Measurements from ENCODE around the gene MAP1B. TPM values are rescaled to one million over a fixed set of nuclear protein-coding genes. Genes with fewer than 3 reads are reported as not detected.

The MAP1B gene
- total RNA-seq, 1 donor from 2014 or later, result 61.0 TPM

- peaks cover 14% of the 10 kb centered on the region for H3K4me1 Mint-ChIP-seq
- H3K36me3 Mint-ChIP-seq, result no peaks in the 10 kb centered on the region
- DNase-seq (ENCODE audit: low spot score in 2 of 2, unreplicated experiment in 2 of 2), result no peak
- H3K27ac Mint-ChIP-seq, result no peak overlapping the region
- H3K27me3 Mint-ChIP-seq (ENCODE audit: low read depth), result no peaks in the 10 kb centered on the region
- TF ChIP-seq CTCF (IDR thresholded peaks at IDR 0.05; ENCODE audit: unreplicated experiment), result no peak
- H3K9me3 Mint-ChIP-seq, result no peaks in the 10 kb centered on the region
- no peak overlapping the region for H3K4me3 Mint-ChIP-seq
These were observed 31.8 kb upstream of the MAP1B start for GRCh38 chr5:72075461-72075860.

GRCh38 chr5:72076621-72077300 is 30.5 kb upstream of the MAP1B start:
- no peaks in the 10 kb centered on the region for H3K9me3 Mint-ChIP-seq
- no peak for TF ChIP-seq CTCF (IDR thresholded peaks at IDR 0.05; ENCODE audit: unreplicated experiment)
- no peak overlapping the region for H3K4me3 Mint-ChIP-seq
- H3K36me3 Mint-ChIP-seq, result no peaks in the 10 kb centered on the region
- no peak overlapping the region for H3K27ac Mint-ChIP-seq
- peaks cover 14% of the 10 kb centered on the region for H3K4me1 Mint-ChIP-seq
- H3K27me3 Mint-ChIP-seq (ENCODE audit: low read depth), result no peaks in the 10 kb centered on the region
- no peak for DNase-seq (ENCODE audit: low spot score in 2 of 2, unreplicated experiment in 2 of 2)

GRCh38 chr5:72077390-72077789 is 29.9 kb upstream of the MAP1B start:
- Mint-ChIP-seq H3K27me3 (ENCODE audit: low read depth) (no peaks in the 10 kb centered on the region), H3K36me3 (no peaks in the 10 kb centered on the region), H3K4me1 (peaks cover 14% of the 10 kb centered on the region), H3K27ac (no peak overlapping the region), H3K9me3 (no peaks in the 10 kb centered on the region), H3K4me3 (no peak overlapping the region)
- no peak for DNase-seq (ENCODE audit: low spot score in 2 of 2, unreplicated experiment in 2 of 2)
- TF ChIP-seq CTCF (IDR thresholded peaks at IDR 0.05; ENCODE audit: unreplicated experiment), result no peak

GRCh38 chr5:72079288-72079687 is 28.0 kb upstream of the MAP1B start:
- Mint-ChIP-seq H3K4me3 (no peak overlapping the region), H3K36me3 (no peaks in the 10 kb centered on the region), H3K27ac (no peak overlapping the region), H3K9me3 (no peaks in the 10 kb centered on the region), H3K4me1 (peaks cover 21% of the 10 kb centered on the region), H3K27me3 (ENCODE audit: low read depth) (peaks cover 2% of the 10 kb centered on the region)
- no peak for DNase-seq (ENCODE audit: low spot score in 2 of 2, unreplicated experiment in 2 of 2)
- TF ChIP-seq CTCF (IDR thresholded peaks at IDR 0.05; ENCODE audit: unreplicated experiment), result no peak

- Mint-ChIP-seq H3K4me3 (no peak overlapping the region), H3K9me3 (no peaks in the 10 kb centered on the region), H3K27me3 (ENCODE audit: low read depth) (peaks cover 2% of the 10 kb centered on the region), H3K4me1 (peaks cover 15% of the 10 kb centered on the region), H3K36me3 (no peaks in the 10 kb centered on the region), H3K27ac (no peak overlapping the region)
- DNase-seq (ENCODE audit: low spot score in 2 of 2, unreplicated experiment in 2 of 2), result no peak
- no peak for TF ChIP-seq CTCF (IDR thresholded peaks at IDR 0.05; ENCODE audit: unreplicated experiment)
These were observed 25.2 kb upstream of the MAP1B start for GRCh38 chr5:72082048-72082447.

- H3K4me1 Mint-ChIP-seq, result peaks cover 7% of the 10 kb centered on the region
- H3K4me3 Mint-ChIP-seq, result no peak overlapping the region
- peaks cover 2% of the 10 kb centered on the region for H3K27me3 Mint-ChIP-seq (ENCODE audit: low read depth)
- no peak for TF ChIP-seq CTCF (IDR thresholded peaks at IDR 0.05; ENCODE audit: unreplicated experiment)
- H3K36me3 Mint-ChIP-seq, result no peaks in the 10 kb centered on the region
- H3K9me3 Mint-ChIP-seq, result no peaks in the 10 kb centered on the region
- H3K27ac Mint-ChIP-seq, result no peak overlapping the region
- no peak for DNase-seq (ENCODE audit: low spot score in 2 of 2, unreplicated experiment in 2 of 2)
These were observed 22.4 kb upstream of the MAP1B start for GRCh38 chr5:72084876-72085275.
